Endothelial cell of umbilical vein (primary cell): Measurements from ENCODE around the gene SORCS3. TPM values are rescaled to one million over a fixed set of nuclear protein-coding genes. Genes with fewer than 3 reads are reported as not detected.

Experiments used
- BruUV-seq: library from RNA; stranded (reverse); fragments of 400-500 nt; replicated peaks from 2 replicates; lab custom pipeline; 2021; lab: Mats Ljungman, UMichigan
- CTCF ChIA-PET: fragments of 300-600, 350-600 bp; sonication (Branson Sonifier 250); formaldehyde crosslinking; loops from one replicate; lab custom pipeline; 2021; ENCODE audit warnings: antibody characterized with exemption, inconsistent platforms; lab: Charles Lee
- POLR2A ChIA-PET: fragments of 300-600, 350-600 bp; sonication (Branson Sonifier 250); formaldehyde crosslinking; loops from one replicate; lab custom pipeline; 2021; ENCODE audit warnings: antibody characterized with exemption, inconsistent platforms; lab: Charles Lee
- DNase-seq: peaks from one replicate; pipeline ENCODE4 v3.0.0-alpha.2; 2011; ENCODE audit warnings: low read depth, low spot score
- FAIRE-seq: peaks from 2 replicates; lab custom pipeline; 2011; peaks lifted over from hg19 to GRCh38; lab: Jason Lieb, UNC
- H2AFZ ChIP-seq: 2 replicates; pipeline ENCODE4 v1.6.0; 2012; ENCODE audit warnings: low read depth, low read length, control low read depth, inconsistent platforms
- H3K27ac ChIP-seq: 2 replicates; pipeline ENCODE4 v1.5.1; 2011; ENCODE audit warnings: low read depth, mild to moderate bottlenecking, control low read depth, low read length, moderate library complexity; ENCODE audit not compliant: insufficient read depth
- H3K27me3 ChIP-seq, 2 experiments: 2 replicates each; pipeline versions ENCODE4 v1.6.0 to v1.6.1; 2011; ENCODE audit warnings: low read length in 2 of 2, mixed read lengths in 1 of 2; ENCODE audit not compliant: control insufficient read depth in 2 of 2, insufficient read depth in 2 of 2
- H3K36me3 ChIP-seq, 2 experiments: 2 replicates in 1 of 2; 3 replicates in 1 of 2; pipeline ENCODE4 v1.5.1; 2011; ENCODE audit warnings: low read length in 2 of 2, mild to moderate bottlenecking in 1 of 2, moderate library complexity in 1 of 2; ENCODE audit not compliant: control insufficient read depth in 2 of 2, insufficient read depth in 2 of 2; ENCODE audit errors: extremely low read depth in 1 of 2
- H3K4me1 ChIP-seq: 3 replicates; pipeline ENCODE4 v1.5.1; 2011; ENCODE audit warnings: mild to moderate bottlenecking, low read length; ENCODE audit not compliant: control insufficient read depth, insufficient read depth; ENCODE audit errors: extremely low read depth
- H3K4me2 ChIP-seq: 2 replicates; pipeline ENCODE4 v1.6.1; 2011; ENCODE audit warnings: low read length, control low read depth, mixed read lengths; ENCODE audit not compliant: insufficient read depth
- H3K4me3 ChIP-seq, 3 experiments: fragments of 200-600 bp in 1 of 3; sonication (generic), shearing (Covaris generic) in 1 of 3; replicated peaks in 1 of 3; 2 replicates each; pipeline ENCODE4 v1.5.1; 2011 to 2016; ENCODE audit warnings: control low read depth in 3 of 3, low read length in 3 of 3, mild to moderate bottlenecking in 2 of 3, inconsistent platforms in 1 of 3, low read depth in 1 of 3, moderate library complexity in 1 of 3; ENCODE audit not compliant: insufficient read depth in 1 of 3
- H3K79me2 ChIP-seq: 2 replicates; pipeline ENCODE4 v1.6.0; 2012; ENCODE audit warnings: low read length, inconsistent platforms; ENCODE audit not compliant: control insufficient read depth, insufficient read depth
- H3K9ac ChIP-seq: replicated peaks from 2 replicates; pipeline ENCODE3; 2011; ENCODE audit warnings: low read length, control low read depth; ENCODE audit not compliant: insufficient read depth; ENCODE audit errors: extremely low read depth
- H3K9me1 ChIP-seq: replicated peaks from 3 replicates; pipeline ENCODE4 v1.6.0; 2011; ENCODE audit warnings: mild to moderate bottlenecking, low read length; ENCODE audit not compliant: control insufficient read depth, insufficient read depth; ENCODE audit errors: extremely low read depth
- H3K9me3 ChIP-seq: replicated peaks from 2 replicates; pipeline ENCODE4 v1.5.1; 2012; ENCODE audit warnings: low read length, inconsistent platforms; ENCODE audit not compliant: control insufficient read depth, insufficient read depth
- H4K20me1 ChIP-seq: replicated peaks from 2 replicates; pipeline ENCODE3; 2011; ENCODE audit warnings: mild to moderate bottlenecking, low read length; ENCODE audit not compliant: control insufficient read depth, insufficient read depth; ENCODE audit errors: extremely low read depth
- EZH2 ChIP-seq: IDR thresholded peaks from 2 replicates; pipeline ENCODE4 v1.6.1; 2012; ENCODE audit warnings: borderline replicate concordance, low read depth, mild to moderate bottlenecking, moderate library complexity, low read length, inconsistent platforms; ENCODE audit not compliant: severe bottlenecking
- FOS ChIP-seq: IDR thresholded peaks from 2 replicates; pipeline ENCODE4 v1.6.1; 2011; ENCODE audit warnings: mild to moderate bottlenecking, low read length, moderate library complexity, borderline replicate concordance; ENCODE audit not compliant: insufficient read depth
- GATA2 ChIP-seq: IDR thresholded peaks from 2 replicates; pipeline ENCODE4 v1.7.0; 2011; ENCODE audit warnings: low read depth, mild to moderate bottlenecking, moderate library complexity, mixed read lengths, low read length; ENCODE audit not compliant: insufficient read length, insufficient read depth
- JUN ChIP-seq: IDR thresholded peaks from 2 replicates; pipeline ENCODE4 v1.6.1; 2011; ENCODE audit warnings: borderline replicate concordance, low read depth; ENCODE audit not compliant: insufficient read length, insufficient read depth
- MYC ChIP-seq: IDR thresholded peaks from one replicate; pipeline ENCODE4 v1.6.1; 2011; ENCODE audit warnings: mild to moderate bottlenecking, low read depth, low read length
- POLR2A ChIP-seq: IDR thresholded peaks from 2 replicates; pipeline ENCODE4 v1.6.1; 2012; ENCODE audit warnings: low read depth, mild to moderate bottlenecking, control low read depth, low read length
- POLR2AphosphoS5 ChIP-seq: IDR thresholded peaks from 2 replicates; pipeline ENCODE4 v1.6.1; 2012; ENCODE audit warnings: low read depth, mild to moderate bottlenecking, control low read depth, low read length, moderate library complexity; ENCODE audit not compliant: insufficient read depth
- dilution Hi-C: fragments of 300-500 bp; cut with MboI; formaldehyde crosslinking; loops from one replicate; pipeline ENCODE4 v1.15.0; 2019; ENCODE audit warnings: low sequenced_read_pairs; ENCODE audit not compliant: extremely low pct_ligation_motif_present
- intact Hi-C: fragments of 100-400 bp; cut with micrococcal nuclease; formaldehyde crosslinking; loops from one replicate; pipeline ENCODE4 v1.10.0; 2022
- polyA plus RNA-seq, 4 experiments: library from polyadenylated mRNA; depleted of rRNA in 3 of 4; stranded (reverse) in 3 of 4; unstranded in 1 of 4; fragments of >200 nt; gene quantifications; 2 replicates each; pipeline versions ENCODE4 v1.2.1 to v1.2.3, GENCODE V29; 2011 to 2012; ENCODE audit warnings: missing spikeins in 1 of 4
- total RNA-seq: library from RNA; stranded (reverse); gene quantifications from 2 replicates; pipeline ENCODE4 v1.2.3, GENCODE V29; 2021
- TF ChIP-seq, protein P1 (sequence below): IDR thresholded peaks from 2 replicates; pipeline ENCODE4 v1.6.1; 2011; ENCODE audit not compliant: insufficient read depth, insufficient read length
- TF ChIP-seq, protein P2 (sequence below), 2 donors: IDR thresholded peaks; 1 replicate in 1 of 2; 2 replicates in 1 of 2; pipeline ENCODE4 v1.5.1; 2011; ENCODE audit warnings: low read length in 2 of 2, mild to moderate bottlenecking in 2 of 2, moderate library complexity in 2 of 2, control low read depth in 1 of 2, inconsistent platforms in 1 of 2, low read depth in 1 of 2; ENCODE audit not compliant: insufficient read depth in 1 of 2; ENCODE audit errors: extremely low read depth in 1 of 2

SORCS3 gene
- total and polyA plus RNA-seq, 2 donors (not counting 3 experiments of a cell fraction or from before 2014, with no cell fraction given): not detected

DNA sequence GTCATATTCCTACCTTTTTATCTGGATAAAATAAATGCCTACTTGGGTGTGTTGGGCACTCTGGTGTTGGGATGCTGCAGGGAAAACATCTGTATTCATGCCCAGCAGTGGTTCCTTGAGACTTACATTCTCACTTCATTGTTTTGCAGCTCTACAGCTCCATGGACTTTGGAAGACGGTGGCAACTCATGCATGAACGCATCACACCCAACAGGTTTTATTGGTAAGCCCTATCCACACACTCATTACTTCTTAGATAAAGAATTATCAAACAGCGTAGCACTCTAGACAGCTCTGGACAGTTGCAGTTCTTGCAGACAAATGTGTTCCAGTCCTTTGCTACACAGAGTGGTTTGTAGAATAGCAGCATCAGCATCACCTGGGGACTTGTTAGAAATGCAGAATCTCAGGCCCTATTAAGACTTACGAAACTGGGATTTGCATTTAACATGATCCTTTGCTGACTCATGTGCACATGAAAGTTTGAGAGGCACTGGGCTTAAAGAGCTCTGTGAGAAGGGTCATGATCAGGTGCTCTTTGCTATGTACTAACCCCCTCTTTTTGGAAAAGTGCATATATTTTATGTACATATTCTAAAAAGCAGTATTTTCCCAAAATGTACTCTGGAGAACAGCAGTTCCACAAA, 401.9 kb downstream of the SORCS3 start:
- no peak for TF ChIP-seq POLR2AphosphoS5
- TF ChIP-seq, protein P1, sequence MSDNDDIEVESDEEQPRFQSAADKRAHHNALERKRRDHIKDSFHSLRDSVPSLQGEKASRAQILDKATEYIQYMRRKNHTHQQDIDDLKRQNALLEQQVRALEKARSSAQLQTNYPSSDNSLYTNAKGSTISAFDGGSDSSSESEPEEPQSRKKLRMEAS: no peak
- no peak for TF ChIP-seq EZH2
- no peak for TF ChIP-seq JUN
- no peaks in the 10 kb centered on the region for H4K20me1 ChIP-seq
- H3K4me1 ChIP-seq: no peaks in the 10 kb centered on the region
- peaks cover 2% of the 10 kb centered on the region for H3K9me3 ChIP-seq
- no peaks in the 10 kb centered on the region for H3K79me2 ChIP-seq
- no peak overlapping the region for H3K4me3 ChIP-seq
- H3K27me3 ChIP-seq: no peaks in the 10 kb centered on the region
- DNase-seq (no peak), FAIRE-seq (no peak)
- no peak overlapping the region for H3K4me2 ChIP-seq
- BruUV-seq: no TSS peak
- no peak overlapping the region for H3K27ac ChIP-seq
- intact Hi-C loops (no loop called here), dilution Hi-C loops (no loop called here)
- H3K9ac ChIP-seq: no peak overlapping the region
- no peaks in the 10 kb centered on the region for H3K36me3 ChIP-seq
- H3K9me1 ChIP-seq: no peaks in the 10 kb centered on the region
- ChIA-PET CTCF (no interaction called here), POLR2A (no interaction called here)
- H2AFZ ChIP-seq: no peak overlapping the region

DNA sequence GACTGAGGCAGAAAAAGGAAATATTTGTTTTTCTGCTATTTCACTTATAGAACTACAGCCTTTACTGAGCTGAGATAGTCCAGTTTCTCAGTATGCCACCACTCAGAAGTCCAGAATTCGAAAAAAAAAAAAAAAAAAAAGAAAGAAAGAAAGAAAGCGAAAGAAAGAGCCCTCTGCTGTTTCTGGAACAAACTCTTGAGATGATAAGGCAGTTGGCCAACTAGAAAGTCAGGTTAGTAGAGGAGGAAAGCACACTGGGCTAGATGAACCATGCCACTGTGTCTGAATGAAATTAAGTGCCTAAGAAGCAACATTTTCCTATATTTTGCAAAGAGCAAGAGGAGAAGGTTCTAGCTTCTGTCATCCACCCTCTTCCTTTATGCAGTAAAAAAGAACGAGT, 403.8 kb downstream of the SORCS3 start:
- intact Hi-C loops: no loop called here
- H3K4me2 ChIP-seq: no peak overlapping the region
- peaks cover 2% of the 10 kb centered on the region for H3K9me3 ChIP-seq
- no peaks in the 10 kb centered on the region for H3K36me3 ChIP-seq
- H3K4me3 ChIP-seq: no peak overlapping the region
- no peak overlapping the region for H2AFZ ChIP-seq
- dilution Hi-C loops: no loop called here
- no peaks in the 10 kb centered on the region for H3K9me1 ChIP-seq
- no peak overlapping the region for H3K9ac ChIP-seq
- ChIA-PET POLR2A (no interaction called here), CTCF (no interaction called here)
- no peaks in the 10 kb centered on the region for H4K20me1 ChIP-seq
- H3K27ac ChIP-seq: no peak overlapping the region
- DNase-seq: no peak
- FAIRE-seq: no peak
- no TSS peak for BruUV-seq
- no peak for TF ChIP-seq GATA2
- TF ChIP-seq, protein P2, sequence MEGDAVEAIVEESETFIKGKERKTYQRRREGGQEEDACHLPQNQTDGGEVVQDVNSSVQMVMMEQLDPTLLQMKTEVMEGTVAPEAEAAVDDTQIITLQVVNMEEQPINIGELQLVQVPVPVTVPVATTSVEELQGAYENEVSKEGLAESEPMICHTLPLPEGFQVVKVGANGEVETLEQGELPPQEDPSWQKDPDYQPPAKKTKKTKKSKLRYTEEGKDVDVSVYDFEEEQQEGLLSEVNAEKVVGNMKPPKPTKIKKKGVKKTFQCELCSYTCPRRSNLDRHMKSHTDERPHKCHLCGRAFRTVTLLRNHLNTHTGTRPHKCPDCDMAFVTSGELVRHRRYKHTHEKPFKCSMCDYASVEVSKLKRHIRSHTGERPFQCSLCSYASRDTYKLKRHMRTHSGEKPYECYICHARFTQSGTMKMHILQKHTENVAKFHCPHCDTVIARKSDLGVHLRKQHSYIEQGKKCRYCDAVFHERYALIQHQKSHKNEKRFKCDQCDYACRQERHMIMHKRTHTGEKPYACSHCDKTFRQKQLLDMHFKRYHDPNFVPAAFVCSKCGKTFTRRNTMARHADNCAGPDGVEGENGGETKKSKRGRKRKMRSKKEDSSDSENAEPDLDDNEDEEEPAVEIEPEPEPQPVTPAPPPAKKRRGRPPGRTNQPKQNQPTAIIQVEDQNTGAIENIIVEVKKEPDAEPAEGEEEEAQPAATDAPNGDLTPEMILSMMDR (IDR thresholded peaks at IDR 0.05; ENCODE audit: extremely low read depth in 1 of 2, insufficient read depth in 1 of 2, low read depth in 1 of 2, low read length in 2 of 2): no peak
- TF ChIP-seq, protein P1: no peak
- no peak for TF ChIP-seq MYC
- TF ChIP-seq POLR2AphosphoS5: no peak
- no peak for TF ChIP-seq POLR2A
- no peak for TF ChIP-seq EZH2
- no peak for TF ChIP-seq FOS
- H3K27me3 ChIP-seq: no peaks in the 10 kb centered on the region
- no peaks in the 10 kb centered on the region for H3K4me1 ChIP-seq
- no peaks in the 10 kb centered on the region for H3K79me2 ChIP-seq
